T-helper 1 cell treated with Interleukin-12 subunit alpha and Interleukin-12 subunit beta and Interleukin-4 antibody, amounts not matched to agents 30 μg/mL and 1 μg/mL, for 36 hours (primary cell): Measurements from ENCODE around the gene IL22RA1.

Source experiments
- H3K27ac Mint-ChIP-seq: one replicate; pipeline ENCODE4 v1.8.0; 2021; ENCODE audit warnings: mild to moderate bottlenecking, mixed read lengths
- H3K27me3 Mint-ChIP-seq: one replicate; pipeline ENCODE4 v1.8.0; 2021; ENCODE audit warnings: low read depth, mixed read lengths
- H3K36me3 Mint-ChIP-seq: one replicate; pipeline ENCODE4 v1.8.0; 2021; ENCODE audit warnings: low read depth, mixed read lengths
- H3K4me1 Mint-ChIP-seq: one replicate; pipeline ENCODE4 v1.8.0; 2021; ENCODE audit warnings: low read depth, mixed read lengths
- H3K4me3 Mint-ChIP-seq: one replicate; pipeline ENCODE4 v1.8.0; 2021; ENCODE audit warnings: mild to moderate bottlenecking, moderate library complexity, mixed read lengths
- H3K9me3 Mint-ChIP-seq: one replicate; pipeline ENCODE4 v1.8.0; 2021; ENCODE audit warnings: mixed read lengths

IL22RA1 gene

GRCh38 chr1:24154215-24154614 is 11.3 kb upstream of the IL22RA1 start:
- H3K27me3 Mint-ChIP-seq = peaks cover 26% of the 10 kb centered on the region

GRCh38 chr1:24152631-24153494 is 9.9 kb upstream of the IL22RA1 start:
- no peaks in the 10 kb centered on the region for H3K9me3 Mint-ChIP-seq
- no peak overlapping the region for H3K27ac Mint-ChIP-seq
- no peak overlapping the region for H3K4me3 Mint-ChIP-seq
- H3K27me3 Mint-ChIP-seq = peaks cover 32% of the 10 kb centered on the region
- H3K4me1 Mint-ChIP-seq = peaks cover 17% of the 10 kb centered on the region
- H3K36me3 Mint-ChIP-seq = no peaks in the 10 kb centered on the region

More at GRCh38 chr1:24154215-24154614, 11.3 kb upstream of the IL22RA1 start:
- Mint-ChIP-seq H3K27ac (no peak overlapping the region), H3K36me3 (no peaks in the 10 kb centered on the region), H3K9me3 (no peaks in the 10 kb centered on the region), H3K4me1 (peaks cover 17% of the 10 kb centered on the region), H3K4me3 (no peak overlapping the region)

GRCh38 chr1:24151175-24151533 is 8.2 kb upstream of the IL22RA1 start:
- H3K36me3 Mint-ChIP-seq = no peaks in the 10 kb centered on the region
- peaks cover 17% of the 10 kb centered on the region for H3K4me1 Mint-ChIP-seq
- no peak overlapping the region for H3K27ac Mint-ChIP-seq
- no peaks in the 10 kb centered on the region for H3K9me3 Mint-ChIP-seq
- H3K27me3 Mint-ChIP-seq = peaks cover 41% of the 10 kb centered on the region
- no peak overlapping the region for H3K4me3 Mint-ChIP-seq

GRCh38 chr1:24150234-24151174 is 7.6 kb upstream of the IL22RA1 start:
- Mint-ChIP-seq H3K27ac (no peak overlapping the region), H3K4me3 (peak overlapping the region; percentile 58), H3K9me3 (no peaks in the 10 kb centered on the region), H3K27me3 (peaks cover 42% of the 10 kb centered on the region), H3K4me1 (peaks cover 17% of the 10 kb centered on the region), H3K36me3 (no peaks in the 10 kb centered on the region)

- Mint-ChIP-seq H3K27me3 (peaks cover 42% of the 10 kb centered on the region), H3K9me3 (no peaks in the 10 kb centered on the region), H3K36me3 (no peaks in the 10 kb centered on the region), H3K4me3 (no peak overlapping the region), H3K4me1 (peaks cover 15% of the 10 kb centered on the region), H3K27ac (no peak overlapping the region)
These were observed 6.9 kb upstream of the IL22RA1 start for GRCh38 chr1:24149866-24150233.

GRCh38 chr1:24147816-24148215 is 4.9 kb upstream of the IL22RA1 start:
- H3K27me3 Mint-ChIP-seq = peaks cover 41% of the 10 kb centered on the region
- H3K4me3 Mint-ChIP-seq = no peak overlapping the region
- H3K27ac Mint-ChIP-seq = no peak overlapping the region
- H3K36me3 Mint-ChIP-seq = no peaks in the 10 kb centered on the region
- no peaks in the 10 kb centered on the region for H3K9me3 Mint-ChIP-seq
- peaks cover 15% of the 10 kb centered on the region for H3K4me1 Mint-ChIP-seq

GRCh38 chr1:24147194-24147593 is 4.3 kb upstream of the IL22RA1 start:
- H3K4me1 Mint-ChIP-seq = peaks cover 15% of the 10 kb centered on the region
- H3K27me3 Mint-ChIP-seq = peaks cover 39% of the 10 kb centered on the region
- H3K9me3 Mint-ChIP-seq = no peaks in the 10 kb centered on the region
- no peaks in the 10 kb centered on the region for H3K36me3 Mint-ChIP-seq
- H3K4me3 Mint-ChIP-seq = no peak overlapping the region
- H3K27ac Mint-ChIP-seq = no peak overlapping the region

- no peaks in the 10 kb centered on the region for H3K9me3 Mint-ChIP-seq
- H3K36me3 Mint-ChIP-seq = no peaks in the 10 kb centered on the region
- peaks cover 11% of the 10 kb centered on the region for H3K27me3 Mint-ChIP-seq
- H3K4me1 Mint-ChIP-seq = peaks cover 2% of the 10 kb centered on the region
- H3K27ac Mint-ChIP-seq = no peak overlapping the region
- no peak overlapping the region for H3K4me3 Mint-ChIP-seq
These were observed 1.5 kb downstream of the IL22RA1 start for GRCh38 chr1:24141311-24141997.

- Mint-ChIP-seq H3K4me1 (peaks cover 2% of the 10 kb centered on the region), H3K4me3 (no peak overlapping the region), H3K36me3 (no peaks in the 10 kb centered on the region), H3K27me3 (peaks cover 7% of the 10 kb centered on the region), H3K27ac (no peak overlapping the region), H3K9me3 (no peaks in the 10 kb centered on the region)
These were observed 2.2 kb downstream of the IL22RA1 start for GRCh38 chr1:24140741-24141181.

GRCh38 chr1:24139841-24140425 is 3.0 kb downstream of the IL22RA1 start:
- no peaks in the 10 kb centered on the region for H3K36me3 Mint-ChIP-seq
- H3K4me3 Mint-ChIP-seq = no peak overlapping the region
- peaks cover 2% of the 10 kb centered on the region for H3K4me1 Mint-ChIP-seq
- H3K27me3 Mint-ChIP-seq = peaks cover 7% of the 10 kb centered on the region
- peaks cover 3% of the 10 kb centered on the region for H3K9me3 Mint-ChIP-seq
- no peak overlapping the region for H3K27ac Mint-ChIP-seq

- Mint-ChIP-seq H3K36me3 (no peaks in the 10 kb centered on the region), H3K9me3 (peaks cover 4% of the 10 kb centered on the region), H3K27me3 (peaks cover 3% of the 10 kb centered on the region), H3K4me1 (peaks cover 2% of the 10 kb centered on the region), H3K27ac (no peak overlapping the region), H3K4me3 (no peak overlapping the region)
These were observed 3.8 kb downstream of the IL22RA1 start for GRCh38 chr1:24139222-24139489.

- Mint-ChIP-seq H3K27ac (no peak overlapping the region), H3K36me3 (no peaks in the 10 kb centered on the region), H3K4me1 (peaks cover 2% of the 10 kb centered on the region), H3K4me3 (no peak overlapping the region), H3K27me3 (peaks cover 3% of the 10 kb centered on the region), H3K9me3 (peaks cover 4% of the 10 kb centered on the region)
These were observed 4.3 kb downstream of the IL22RA1 start for GRCh38 chr1:24138476-24139221.

GRCh38 chr1:24136956-24137539 is 5.9 kb downstream of the IL22RA1 start:
- Mint-ChIP-seq H3K27ac (no peak overlapping the region), H3K4me3 (no peak overlapping the region), H3K27me3 (peaks cover 4% of the 10 kb centered on the region), H3K36me3 (no peaks in the 10 kb centered on the region), H3K9me3 (peaks cover 4% of the 10 kb centered on the region), H3K4me1 (peaks cover 2% of the 10 kb centered on the region)
